ENCODE results near the gene BLTP3A.
"Not testable (repeated sequence)": the region's sequence is repeated elsewhere in the genome, so short reads cannot be mapped to it uniquely, and the experiment has no call there.

The BLTP3A gene, protein sequence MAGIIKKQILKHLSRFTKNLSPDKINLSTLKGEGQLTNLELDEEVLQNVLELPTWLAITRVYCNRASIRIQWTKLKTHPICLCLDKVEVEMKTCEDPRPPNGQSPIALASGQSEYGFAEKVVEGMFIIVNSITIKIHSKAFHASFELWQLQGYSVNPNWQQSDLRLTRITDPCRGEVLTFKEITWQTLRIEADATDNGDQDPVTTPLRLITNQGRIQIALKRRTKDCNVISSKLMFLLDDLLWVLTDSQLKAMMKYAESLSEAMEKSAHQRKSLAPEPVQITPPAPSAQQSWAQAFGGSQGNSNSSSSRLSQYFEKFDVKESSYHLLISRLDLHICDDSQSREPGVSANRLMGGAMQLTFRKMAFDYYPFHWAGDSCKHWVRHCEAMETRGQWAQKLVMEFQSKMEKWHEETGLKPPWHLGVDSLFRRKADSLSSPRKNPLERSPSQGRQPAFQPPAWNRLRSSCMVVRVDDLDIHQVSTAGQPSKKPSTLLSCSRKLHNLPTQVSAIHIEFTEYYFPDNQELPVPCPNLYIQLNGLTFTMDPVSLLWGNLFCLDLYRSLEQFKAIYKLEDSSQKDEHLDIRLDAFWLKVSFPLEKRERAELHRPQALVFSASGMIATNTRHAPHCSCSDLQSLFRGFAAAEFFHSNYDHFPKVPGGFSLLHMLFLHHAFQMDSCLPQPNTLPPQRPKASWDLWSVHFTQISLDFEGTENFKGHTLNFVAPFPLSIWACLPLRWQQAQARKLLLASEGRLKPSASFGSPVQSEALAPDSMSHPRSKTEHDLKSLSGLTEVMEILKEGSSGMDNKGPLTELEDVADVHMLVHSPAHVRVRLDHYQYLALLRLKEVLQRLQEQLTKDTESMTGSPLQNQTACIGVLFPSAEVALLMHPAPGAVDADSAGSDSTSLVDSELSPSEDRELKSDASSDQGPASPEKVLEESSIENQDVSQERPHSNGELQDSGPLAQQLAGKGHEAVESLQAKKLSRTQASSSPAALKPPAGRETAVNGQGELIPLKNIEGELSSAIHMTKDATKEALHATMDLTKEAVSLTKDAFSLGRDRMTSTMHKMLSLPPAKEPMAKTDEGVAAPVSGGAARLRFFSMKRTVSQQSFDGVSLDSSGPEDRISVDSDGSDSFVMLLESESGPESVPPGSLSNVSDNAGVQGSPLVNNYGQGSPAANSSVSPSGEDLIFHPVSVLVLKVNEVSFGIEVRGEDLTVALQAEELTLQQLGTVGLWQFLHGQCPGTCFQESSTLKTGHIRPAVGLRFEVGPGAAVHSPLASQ (N-terminal part only)

DNA sequence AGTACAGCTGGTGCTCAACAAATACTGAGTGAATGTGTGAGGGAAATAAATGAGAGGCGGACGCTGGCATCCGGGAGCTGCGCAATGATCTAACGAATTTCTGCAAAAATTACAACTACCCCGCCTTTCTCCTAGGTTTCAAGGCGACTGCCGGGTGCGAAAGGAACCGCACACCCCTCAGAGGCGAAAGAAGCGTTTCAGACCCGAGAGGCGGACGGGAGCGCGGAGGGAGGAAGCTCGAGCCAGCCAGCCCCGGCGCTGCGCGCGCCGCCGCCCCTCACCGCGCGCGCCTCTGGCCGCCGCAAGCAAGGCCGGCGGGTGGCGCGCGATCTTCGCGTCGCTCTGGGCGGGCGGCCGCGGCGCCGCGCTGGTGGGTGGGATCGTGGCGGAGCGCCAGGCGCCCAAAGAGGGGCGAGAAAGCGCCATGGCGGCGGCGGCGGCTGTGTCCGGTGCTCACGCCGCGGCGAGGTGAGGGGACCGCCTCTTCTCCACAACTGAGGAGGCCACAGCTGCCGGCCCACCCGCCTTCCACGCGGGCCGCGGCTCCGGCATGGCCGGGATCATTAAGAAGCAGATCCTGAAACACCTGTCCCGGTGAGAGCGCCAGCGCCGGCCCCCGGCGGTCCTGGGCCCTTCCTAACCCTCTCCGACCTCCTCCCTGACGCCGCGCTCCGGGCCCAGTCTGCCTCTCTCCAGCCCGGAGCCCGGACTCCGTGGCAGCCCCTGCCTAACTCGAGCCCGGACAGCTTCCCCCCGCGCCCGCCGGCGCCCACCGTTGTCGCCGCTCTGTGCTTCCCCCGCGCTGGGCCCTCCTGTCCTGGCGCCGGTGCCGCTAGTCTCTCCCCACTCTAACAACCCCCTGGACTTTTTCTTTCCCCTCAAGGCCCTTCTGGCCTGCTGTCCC is at the start of gene BLTP3A:
Gene BLTP3A, plus strand, starts transcription at position 383 of the 904 bp plus-strand sequence. Its CDS starts 168 bp downstream, at position 551.
- DNase-seq = peak; percentile 85

DNA sequence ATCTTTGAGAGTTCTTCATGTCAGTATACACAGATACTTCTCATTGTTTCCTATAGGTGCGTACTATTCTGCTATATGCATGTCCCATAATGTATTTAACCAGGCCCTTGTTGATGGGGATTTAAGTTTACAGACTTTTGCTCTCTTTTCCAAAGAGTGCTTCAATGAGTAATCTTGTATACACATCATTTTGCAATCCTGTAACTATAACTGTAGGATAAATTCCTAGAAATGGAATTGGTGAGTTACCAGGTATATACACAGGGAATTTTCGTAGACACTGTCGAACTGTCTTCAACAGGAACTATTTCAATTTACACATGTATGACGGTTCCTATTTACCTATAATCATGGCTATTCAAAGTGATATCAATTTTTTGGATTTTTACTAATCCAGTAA is 49.8 kb upstream of the BLTP3A start:
- no peak for DNase-seq

DNA sequence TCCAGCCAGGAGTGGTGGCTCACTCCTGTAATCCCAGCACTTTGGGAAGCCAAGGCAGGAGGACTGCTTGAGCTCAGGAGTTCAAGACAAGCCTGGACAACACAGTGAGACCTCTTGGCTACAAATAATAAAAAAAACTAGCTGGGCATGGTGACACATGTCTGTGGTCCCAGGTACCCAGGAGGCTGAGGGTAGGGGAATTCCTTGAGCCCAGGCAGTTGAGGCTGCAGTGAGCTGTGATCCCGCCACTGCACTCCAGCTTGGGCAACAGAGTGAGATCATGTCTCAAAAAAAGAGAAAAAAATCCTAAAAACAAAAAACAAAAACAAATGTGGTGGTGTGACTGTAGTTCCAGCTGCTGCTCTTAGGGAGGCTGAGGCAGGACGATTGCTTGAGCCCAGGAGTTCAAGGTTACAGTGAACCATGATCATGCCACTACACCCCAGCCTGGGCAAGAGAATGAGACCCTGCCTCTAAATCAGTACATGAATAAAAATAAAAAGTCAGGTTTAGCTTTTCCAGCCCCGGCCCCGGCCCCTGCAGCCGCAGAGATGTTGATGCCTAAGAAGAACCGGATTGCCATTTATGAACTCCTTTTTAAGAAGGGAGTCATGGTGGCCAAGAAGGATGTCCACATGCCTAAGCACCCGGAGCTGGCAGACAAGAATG is 48.1 kb upstream of the BLTP3A start:
- DNase-seq = no peak

DNA sequence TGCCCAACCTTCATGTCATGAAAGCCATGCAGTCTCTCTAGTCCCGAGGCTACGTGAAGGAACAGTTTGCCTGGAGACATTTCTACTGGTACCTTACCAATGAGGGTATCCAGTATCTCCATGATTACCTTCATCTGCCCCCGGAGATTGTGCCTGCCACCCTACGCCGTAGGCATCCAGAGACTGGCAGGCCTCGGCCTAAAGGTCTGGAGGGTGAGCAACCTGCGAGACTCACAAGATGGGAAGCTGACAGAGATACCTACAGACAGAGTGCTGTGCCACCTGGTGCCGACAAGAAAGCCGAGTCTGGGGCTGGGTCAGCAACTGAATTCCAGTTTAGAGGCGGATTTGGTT is 47.6 kb upstream of the BLTP3A start:
- DNase-seq = not testable (repeated sequence)

DNA sequence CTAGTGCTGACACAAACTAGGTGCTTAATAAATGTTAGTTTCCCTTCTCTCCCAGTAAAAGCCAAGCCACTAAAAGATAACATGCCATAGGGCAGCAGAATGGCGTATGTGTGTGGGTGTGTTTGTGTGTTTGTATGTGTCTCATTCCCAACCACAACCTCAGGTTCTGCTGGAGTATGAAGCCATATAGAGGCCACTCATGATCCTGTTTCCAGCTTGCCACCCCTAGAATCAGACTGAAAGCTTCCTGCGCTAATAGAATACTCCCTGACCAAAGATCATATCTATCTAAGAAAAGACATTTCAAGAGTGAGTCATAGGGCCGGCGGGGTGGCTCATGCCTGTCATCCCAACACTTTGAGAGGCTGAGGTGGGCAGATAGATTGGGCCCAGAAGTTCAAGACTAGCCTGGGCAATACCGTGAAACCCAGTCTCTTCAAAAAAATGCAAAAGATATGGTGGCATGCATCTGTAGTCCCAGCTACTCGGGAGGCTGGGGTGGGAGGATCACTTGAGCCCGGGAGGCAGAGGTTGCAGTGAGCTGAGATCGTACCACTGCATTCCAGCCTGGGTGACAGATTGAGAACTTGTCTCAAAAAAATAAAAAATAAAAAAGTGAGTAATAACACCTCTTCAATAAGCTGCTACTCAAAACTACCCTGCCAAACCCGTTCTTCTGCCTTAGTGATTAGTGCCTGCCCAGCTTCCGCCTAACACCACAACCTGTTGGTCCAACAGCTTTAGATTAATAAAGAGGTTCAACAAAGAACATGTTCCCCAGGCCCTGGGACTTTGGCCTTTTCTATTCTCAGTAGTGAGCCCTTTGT is 46.4 kb upstream of the BLTP3A start:
- DNase-seq = no peak

DNA sequence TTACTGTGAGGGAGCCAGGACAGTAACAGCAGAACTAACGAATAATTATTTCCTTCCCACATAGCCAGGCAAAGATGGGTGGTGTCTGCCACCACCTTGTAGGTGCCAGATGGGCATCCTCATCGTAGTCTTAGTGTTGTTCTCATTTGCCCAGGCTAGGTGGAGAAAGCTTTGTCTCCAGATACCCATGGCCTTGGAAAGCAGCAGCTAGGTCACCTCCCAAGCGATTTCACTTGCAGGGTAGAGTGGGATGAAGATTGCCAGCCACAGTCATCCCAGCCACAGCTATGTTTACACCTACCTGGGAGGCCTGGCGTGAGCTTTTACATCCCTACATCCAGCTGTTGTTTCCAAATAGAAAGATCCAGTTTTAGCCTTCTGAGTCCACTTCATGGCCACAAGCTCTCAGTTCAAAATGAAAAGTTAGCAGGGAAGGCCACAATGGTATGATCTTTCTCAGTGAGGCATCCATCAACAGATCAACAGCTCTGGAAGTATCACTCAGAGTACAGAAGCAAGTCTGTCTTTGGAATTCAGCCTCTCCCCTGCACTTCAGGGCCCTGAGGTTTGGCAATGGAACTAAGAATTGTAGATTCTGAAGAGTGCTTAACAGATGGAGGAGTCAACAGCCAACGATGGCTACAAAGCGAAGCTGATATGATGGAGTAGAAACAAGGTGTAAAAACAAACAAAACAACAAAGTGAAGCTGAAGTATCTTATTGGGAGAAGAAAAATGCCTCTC is 45.6 kb upstream of the BLTP3A start:
- no peak for DNase-seq

DNA sequence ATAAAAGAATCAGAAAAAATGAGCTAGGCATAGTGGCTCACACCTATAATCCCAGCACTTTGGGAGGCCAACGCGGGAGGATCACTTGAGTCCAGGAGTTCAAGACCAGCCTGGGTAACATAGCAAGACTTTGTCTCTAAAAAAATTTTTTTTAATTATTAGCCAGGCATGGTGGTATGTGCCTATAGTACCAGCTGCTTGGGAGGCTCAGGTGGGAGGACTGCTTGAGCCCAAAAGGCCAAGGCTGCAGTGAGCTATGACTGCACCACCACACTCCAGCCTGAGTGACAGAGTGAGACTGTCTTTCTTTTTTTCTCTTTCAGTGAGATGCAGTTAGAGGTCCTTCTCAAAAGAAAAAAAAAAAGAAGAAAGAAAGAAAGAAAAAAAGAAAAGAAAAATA is 43.1 kb upstream of the BLTP3A start:
- DNase-seq = no peak

DNA sequence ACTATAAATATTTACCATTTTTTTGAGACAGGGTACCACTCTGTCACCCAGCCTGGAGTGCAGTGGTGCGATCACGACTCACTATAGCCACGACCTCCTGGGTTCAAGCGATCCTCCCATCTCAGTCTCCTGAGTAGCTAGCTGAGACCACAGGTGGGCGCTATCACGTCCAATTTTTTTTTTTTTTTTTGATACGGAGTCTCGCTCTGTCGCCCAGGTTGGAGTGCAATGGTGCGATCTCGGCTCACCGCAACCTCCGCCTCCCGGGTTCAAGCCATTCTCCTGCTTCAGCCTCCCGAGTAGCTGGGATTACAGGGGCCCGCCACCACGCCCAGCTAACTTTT is 35.4 kb upstream of the BLTP3A start:
- DNase-seq = not testable (repeated sequence)

DNA sequence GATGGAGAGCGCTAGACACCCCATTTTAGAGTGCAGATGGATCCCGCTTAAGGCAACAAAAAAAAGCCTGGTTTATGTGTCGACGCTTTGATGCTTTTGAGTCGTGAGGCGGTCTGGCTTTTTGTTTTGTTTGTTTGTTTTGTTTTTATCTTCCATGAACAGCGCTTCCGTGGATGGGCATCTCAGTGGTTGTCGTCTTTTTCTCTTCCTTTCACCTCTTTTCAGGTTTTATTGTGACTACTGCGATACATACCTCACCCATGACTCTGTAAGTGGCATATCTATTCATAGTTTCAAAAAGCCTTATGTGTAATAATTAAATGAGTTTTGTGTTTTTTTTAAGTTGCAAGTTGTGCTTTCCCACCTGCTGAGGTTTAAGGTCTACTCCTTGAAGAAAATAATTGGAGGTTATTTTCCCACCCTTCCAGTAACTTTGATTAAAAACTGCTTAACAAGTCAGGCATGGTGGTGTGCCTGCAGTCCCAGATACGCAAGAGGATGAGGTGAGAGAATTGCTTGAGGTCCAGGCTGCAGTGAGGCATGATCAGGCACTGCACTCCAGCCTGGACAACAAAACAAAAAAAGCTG is 34.1 kb upstream of the BLTP3A start:
- DNase-seq = no peak

DNA sequence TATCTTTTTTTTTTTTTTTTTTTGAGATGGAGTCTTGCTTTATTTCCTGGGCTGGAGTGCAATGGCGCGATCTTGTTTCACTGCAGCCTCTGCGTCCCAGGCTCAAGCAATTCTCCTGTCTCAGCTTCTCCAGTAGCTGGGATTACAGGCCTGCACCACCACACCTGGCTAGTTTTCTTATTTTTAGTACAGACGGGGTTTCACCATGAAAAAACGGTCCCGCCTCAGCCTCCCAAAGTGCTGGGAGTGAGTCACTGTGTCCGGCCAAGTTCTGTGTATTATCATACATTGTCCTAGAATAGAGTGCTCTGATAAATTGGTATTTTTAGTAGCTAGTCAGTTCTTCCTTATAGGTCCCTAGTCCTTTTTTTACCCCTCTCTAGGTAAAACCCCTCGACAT is 31.8 kb upstream of the BLTP3A start:
- no peak for DNase-seq

DNA sequence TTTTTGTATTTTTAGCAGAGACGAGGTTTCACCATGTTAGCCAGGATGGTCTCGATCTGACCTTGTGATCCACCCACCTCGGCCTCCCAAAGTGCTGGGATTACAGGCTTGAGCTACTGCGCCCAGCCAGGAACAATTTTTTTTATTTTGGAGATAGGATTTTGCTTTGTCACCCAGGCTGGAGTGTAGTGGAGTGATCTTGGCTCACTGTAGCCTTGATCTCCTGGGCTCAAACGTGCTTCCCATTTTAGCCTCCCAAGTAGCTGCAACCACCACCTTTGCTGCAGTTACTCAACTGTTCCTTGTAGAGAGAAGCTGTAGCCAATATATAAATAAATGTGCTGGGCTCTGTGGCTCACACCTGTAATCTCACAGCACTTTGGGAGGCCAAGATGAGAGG is 30.2 kb upstream of the BLTP3A start:
- not testable (repeated sequence) for DNase-seq

DNA sequence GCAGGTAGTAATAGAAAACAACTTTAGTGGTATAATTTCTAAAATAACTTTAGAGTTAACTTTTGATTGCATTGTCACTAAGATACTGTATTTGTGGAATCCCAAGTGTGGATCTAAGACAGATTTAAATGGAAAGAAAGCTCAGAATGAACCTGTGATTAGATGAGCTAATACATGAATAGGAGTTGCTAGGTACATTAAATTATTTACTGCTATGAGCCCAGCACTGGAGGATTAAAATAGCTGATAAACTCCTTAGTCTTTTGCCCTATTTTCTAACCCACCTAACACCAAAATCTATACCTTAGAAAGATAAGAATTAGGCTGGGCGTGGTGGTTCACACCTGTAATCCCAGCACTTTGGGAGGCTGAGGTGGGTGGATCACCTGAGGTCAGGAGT is 23.7 kb upstream of the BLTP3A start:
- no peak for DNase-seq

DNA sequence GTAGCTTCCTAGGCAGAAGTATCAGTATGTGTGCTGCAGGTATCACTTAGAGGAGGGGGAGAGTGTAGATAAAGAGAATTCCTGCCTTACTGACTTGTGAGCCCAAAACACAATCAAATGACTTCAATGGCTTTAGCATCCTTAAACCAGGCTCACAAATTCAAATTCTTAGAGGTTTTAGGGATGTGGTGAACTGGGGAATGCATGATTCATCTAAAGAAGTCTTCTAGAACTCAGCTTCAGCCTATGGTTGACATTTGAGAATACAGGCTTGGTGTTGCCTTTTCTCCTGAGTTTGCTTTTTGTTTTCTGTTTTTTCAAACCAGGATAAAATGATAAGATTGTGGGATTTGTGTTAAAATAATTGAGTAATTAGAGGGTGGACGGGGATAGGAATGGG is 20.2 kb upstream of the BLTP3A start:
- DNase-seq = no peak

DNA sequence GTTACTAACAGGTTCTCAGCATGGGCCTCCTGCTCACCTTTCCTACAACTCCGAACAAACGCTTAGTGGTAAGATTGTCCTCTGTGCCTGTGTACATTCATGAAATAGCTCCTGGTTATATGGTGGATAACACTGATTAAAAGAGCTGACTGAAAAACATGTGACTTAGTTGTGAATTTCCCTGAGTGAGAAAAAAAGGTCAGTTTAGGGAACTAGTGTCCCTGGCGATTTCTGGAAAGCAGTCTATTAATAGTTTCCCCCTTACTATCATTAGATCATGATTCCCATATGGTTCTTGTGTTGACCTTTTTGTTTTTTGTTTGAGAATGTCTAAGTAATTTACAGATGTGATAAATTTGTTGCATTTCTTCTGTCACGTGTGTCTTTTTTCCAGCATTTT is 18.9 kb upstream of the BLTP3A start:
- DNase-seq = no peak

DNA sequence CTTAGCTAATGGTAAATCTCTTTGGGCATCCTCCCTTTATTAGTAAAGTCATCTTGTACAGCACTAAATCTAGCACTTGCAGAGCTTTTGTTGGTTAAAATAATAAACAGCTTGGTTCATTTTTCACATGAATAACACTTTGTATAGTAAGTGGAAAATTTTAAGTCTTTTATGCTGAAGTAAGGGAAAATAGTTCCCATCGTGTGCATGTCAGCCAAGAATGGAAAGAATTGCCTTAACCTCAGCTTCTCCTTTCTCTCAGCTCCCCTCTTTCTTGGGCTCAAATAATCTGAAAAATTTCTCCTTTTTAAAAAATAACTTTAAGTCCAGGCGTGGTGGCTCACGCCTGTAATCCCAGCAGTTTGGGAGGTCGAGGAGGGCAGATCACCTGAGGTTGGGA is 18.0 kb upstream of the BLTP3A start:
- DNase-seq = no peak

DNA sequence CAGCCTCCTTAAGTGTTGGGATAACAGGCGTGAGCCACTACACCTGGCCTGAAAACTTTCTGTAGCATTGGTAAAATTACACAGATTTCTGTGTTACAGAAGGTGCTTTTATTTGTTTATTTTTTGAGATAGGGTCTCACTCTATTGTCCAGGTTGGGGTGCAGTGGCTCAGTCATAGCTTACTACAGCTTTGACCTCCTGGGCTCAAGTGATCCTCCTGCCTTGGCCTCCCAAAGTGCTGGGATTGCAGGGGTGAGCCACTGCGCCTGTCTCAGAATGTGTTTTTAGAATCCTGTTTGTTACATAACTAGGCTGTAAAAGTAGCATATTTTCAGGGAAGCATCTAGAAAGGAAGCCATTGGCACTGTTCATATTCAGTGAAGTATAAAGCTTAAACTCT is 16.9 kb upstream of the BLTP3A start:
- no peak for DNase-seq

DNA sequence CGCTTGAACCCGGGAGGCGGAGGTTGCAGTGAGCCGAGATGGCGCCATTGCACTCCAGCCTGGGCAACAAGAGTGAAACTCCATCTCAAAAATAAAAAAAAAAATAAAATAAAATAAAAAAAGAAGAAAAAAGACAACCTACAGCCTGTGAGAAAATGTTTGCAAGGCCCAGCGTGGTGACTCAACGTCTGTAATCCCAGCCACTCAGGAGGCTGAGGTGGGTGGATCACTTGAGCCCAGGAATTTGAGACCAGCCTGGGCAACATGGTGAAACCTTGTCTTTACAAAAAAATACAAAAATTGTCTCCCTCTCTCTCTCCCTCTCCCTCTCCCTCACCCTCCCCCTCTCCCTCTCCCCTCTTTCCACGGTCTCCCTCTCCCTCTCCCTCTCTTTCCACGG is 6.5 kb upstream of the BLTP3A start:
- not testable (repeated sequence) for DNase-seq

DNA sequence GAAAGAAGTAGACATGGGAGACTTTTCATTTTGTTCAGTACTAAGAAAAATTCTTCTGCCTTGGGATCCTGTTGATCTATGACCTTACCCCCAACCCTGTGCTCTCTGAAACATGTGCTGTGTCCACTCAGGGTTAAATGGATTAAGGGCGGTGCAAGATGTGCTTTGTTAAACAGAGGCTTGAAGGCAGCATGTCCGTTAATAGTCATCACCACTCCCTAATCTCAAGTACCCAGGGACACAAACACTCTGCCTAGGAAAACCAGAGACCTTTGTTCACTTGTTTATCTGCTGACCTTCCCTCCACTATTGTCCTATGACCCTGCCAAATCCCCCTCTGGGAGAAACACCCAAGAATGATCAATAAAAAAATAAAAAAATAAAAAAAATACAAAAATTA is 4.7 kb upstream of the BLTP3A start:
- DNase-seq = not testable (repeated sequence)

DNA sequence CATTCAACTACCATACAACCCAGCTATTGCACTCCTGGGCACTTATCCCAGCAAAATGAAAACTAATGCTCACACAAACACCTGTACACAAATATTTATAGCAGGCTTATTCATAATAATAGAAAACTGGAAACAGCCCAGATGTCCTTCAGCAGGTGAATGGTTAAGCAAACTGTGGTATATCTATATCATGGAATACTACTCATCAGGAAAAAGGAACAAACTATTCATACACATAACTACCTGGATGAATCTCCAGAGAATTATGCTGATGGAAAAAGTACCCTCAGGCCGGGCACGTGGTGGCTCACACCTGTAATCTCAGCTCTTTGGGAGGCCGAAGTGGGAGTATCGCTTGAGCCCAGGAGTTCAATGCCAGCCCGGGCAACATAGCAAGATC is 3.8 kb upstream of the BLTP3A start:
- no peak for DNase-seq

Data from femur (tissue), 1 donor.